Neuronal stem cell (in vitro differentiated cells): ENCODE data around the gene ISOC2.
A peak's percentile ranks its signal among the peaks of the same experiment; 100 is the strongest.

Experiments used
- DNase-seq: peaks from one replicate; pipeline ENCODE4 v3.0.0-alpha.2; 2013; ENCODE audit warnings: low spot score
- H2AFZ ChIP-seq: one replicate; pipeline ENCODE4 v1.6.1; 2013; ENCODE audit warnings: mild to moderate bottlenecking, low read length, inconsistent platforms
- H2AK5ac ChIP-seq: 2 replicates; pipeline ENCODE4 v1.6.1; 2013; ENCODE audit warnings: low read depth, mild to moderate bottlenecking, inconsistent platforms, low read length, moderate library complexity, mixed read lengths
- H2BK120ac ChIP-seq: 2 replicates; pipeline ENCODE4 v1.6.1; 2013; ENCODE audit warnings: low read depth, mild to moderate bottlenecking, inconsistent platforms, low read length, moderate library complexity, mixed read lengths
- H2BK12ac ChIP-seq: one replicate; pipeline ENCODE4 v1.6.1; 2013; ENCODE audit warnings: low read length, inconsistent platforms
- H2BK15ac ChIP-seq: 2 replicates; pipeline ENCODE4 v1.6.1; 2013; ENCODE audit warnings: mild to moderate bottlenecking, low read length, inconsistent platforms, mixed read lengths
- H2BK5ac ChIP-seq: one replicate; pipeline ENCODE4 v1.6.1; 2013; ENCODE audit warnings: inconsistent platforms, mild to moderate bottlenecking, low read length, moderate library complexity
- H3K14ac ChIP-seq: one replicate; pipeline ENCODE4 v1.6.1; 2013; ENCODE audit warnings: low read length, inconsistent platforms
- H3K18ac ChIP-seq: 2 replicates; pipeline ENCODE4 v1.6.1; 2013; ENCODE audit warnings: low read length, inconsistent platforms
- H3K23ac ChIP-seq: 2 replicates; pipeline ENCODE4 v1.6.1; 2013; ENCODE audit warnings: low read depth, mild to moderate bottlenecking, mixed read lengths, low read length, inconsistent platforms; ENCODE audit not compliant: poor library complexity
- H3K27ac ChIP-seq: replicated peaks from 3 replicates; pipeline ENCODE4 v1.5.1; 2013; ENCODE audit warnings: low read length, inconsistent platforms
- H3K27me3 ChIP-seq, 3 experiments: 2 replicates each; pipeline ENCODE4 v1.6.1; 2013; ENCODE audit warnings: low read length in 3 of 3, mild to moderate bottlenecking in 2 of 3, inconsistent platforms in 1 of 3, low read depth in 1 of 3, mixed read lengths in 1 of 3, moderate library complexity in 1 of 3; ENCODE audit not compliant: control insufficient read depth in 3 of 3, insufficient read depth in 3 of 3
- H3K36me3 ChIP-seq, 2 donors: replicated peaks in 1 of 2; 2 replicates each; pipeline ENCODE4 v1.6.1; 2013; ENCODE audit warnings: low read length in 2 of 2; ENCODE audit not compliant: control insufficient read depth in 2 of 2, insufficient read depth in 2 of 2
- H3K4ac ChIP-seq: 2 replicates; pipeline ENCODE4 v1.6.1; 2013; ENCODE audit warnings: inconsistent platforms, mild to moderate bottlenecking, low read length, moderate library complexity
- H3K4me1 ChIP-seq, 2 donors: 1 replicate in 1 of 2; 2 replicates in 1 of 2; pipeline ENCODE4 v1.6.1; 2013; ENCODE audit warnings: low read length in 2 of 2, low read depth in 1 of 2; ENCODE audit not compliant: control insufficient read depth in 2 of 2, insufficient read depth in 1 of 2
- H3K4me2 ChIP-seq: one replicate; pipeline ENCODE4 v1.6.1; 2013; ENCODE audit warnings: mild to moderate bottlenecking, low read length, inconsistent platforms; ENCODE audit not compliant: insufficient read depth, poor library complexity, severe bottlenecking
- H3K4me3 ChIP-seq, 2 donors: 2 replicates each; pipeline ENCODE4 v1.5.1; 2013; ENCODE audit warnings: low read length in 2 of 2, mild to moderate bottlenecking in 2 of 2, inconsistent platforms in 1 of 2, moderate library complexity in 1 of 2
- H3K79me1 ChIP-seq: one replicate; pipeline ENCODE4 v1.6.1; 2013; ENCODE audit warnings: low read depth, mild to moderate bottlenecking, inconsistent platforms, low read length, moderate library complexity
- H3K9ac ChIP-seq: one replicate; pipeline ENCODE4 v1.6.1; 2013; ENCODE audit warnings: mild to moderate bottlenecking, low read depth, low read length, inconsistent platforms; ENCODE audit not compliant: poor library complexity
- H3K9me3 ChIP-seq, 2 donors: replicated peaks in 1 of 2; 2 replicates each; pipeline versions ENCODE3 to v1.6.1; 2013; ENCODE audit warnings: low read length in 2 of 2, mild to moderate bottlenecking in 2 of 2, inconsistent platforms in 1 of 2, low read depth in 1 of 2, mixed read lengths in 1 of 2, moderate library complexity in 1 of 2; ENCODE audit not compliant: control insufficient read depth in 2 of 2, insufficient read depth in 1 of 2
- H4K8ac ChIP-seq: one replicate; pipeline ENCODE4 v1.6.1; 2013; ENCODE audit warnings: low read depth, mild to moderate bottlenecking, inconsistent platforms, low read length, moderate library complexity
- H4K91ac ChIP-seq: one replicate; pipeline ENCODE4 v1.6.1; 2013; ENCODE audit warnings: low read length, low read depth, mild to moderate bottlenecking, inconsistent platforms; ENCODE audit not compliant: poor library complexity
- WGBS, 2 donors: extraction: QIAGEN DNeasy Blood & Tissue Kit; methylation state at CpG; one replicate each; pipeline ENCODE4 v1.1.7; 2013; ENCODE audit warnings: missing lambda C conversion rate in 2 of 2, mixed read lengths in 1 of 2; ENCODE audit not compliant: insufficient read length in 2 of 2, insufficient replicate concordance in 1 of 2; ENCODE audit errors: extremely low coverage in 2 of 2; 5-methylcytosine and 5-hydroxymethylcytosine counted together

ISOC2 gene

GRCh38 chr19:55478364-55478763 lies 16.9 kb upstream of the ISOC2 start:
- Histone ChIP-seq H2BK15ac (no peak overlapping the region), H3K4me1 (peaks cover 8 to 26% of the 10 kb centered on the region in 2 donors), H3K14ac (no peak overlapping the region), H2AK5ac (peak overlapping the region; percentile 67), H2BK120ac (no peak overlapping the region), H2BK5ac (no peak overlapping the region), H3K27ac (no peak overlapping the region), H4K8ac (no peak overlapping the region), H4K91ac (peak overlapping the region; percentile 46), H3K36me3 (peaks cover 4 to 8% of the 10 kb centered on the region in 2 donors), H3K79me1 (peaks cover 9% of the 10 kb centered on the region), H3K4me3 (no peak overlapping the region), H3K4ac (peak overlapping the region; percentile 85), H3K9me3 (no peaks in the 10 kb centered on the region), H3K9ac (peak overlapping the region; percentile 22), H3K4me2 (no peak overlapping the region), H2AFZ (no peak overlapping the region), H3K23ac (no peak overlapping the region), H2BK12ac (no peak overlapping the region), H3K18ac (no peak overlapping the region), H3K27me3 (no peaks in the 10 kb centered on the region)
- WGBS, 2 donors, result no CpG with 5 or more reads among the region's 12 CpGs
- DNase-seq, result no peak

GRCh38 chr19:55477905-55478304 lies 16.5 kb upstream of the ISOC2 start:
- no peak overlapping the region for H3K23ac ChIP-seq
- peaks cover 9% of the 10 kb centered on the region for H3K79me1 ChIP-seq
- H3K9ac ChIP-seq, result no peak overlapping the region
- no peak for DNase-seq
- H3K36me3 ChIP-seq, result peaks cover 4 to 8% of the 10 kb centered on the region in 2 donors
- H3K4me1 ChIP-seq, result peaks cover 11 to 31% of the 10 kb centered on the region in 2 donors
- H2BK120ac ChIP-seq, result no peak overlapping the region
- no peak overlapping the region for H2BK5ac ChIP-seq
- no peak overlapping the region for H3K27ac ChIP-seq
- H3K4ac ChIP-seq, result no peak overlapping the region
- H2AFZ ChIP-seq, result no peak overlapping the region
- H2AK5ac ChIP-seq, result no peak overlapping the region
- peak overlapping the region in 1 of 2 donors; percentile 71 for H3K4me3 ChIP-seq
- H2BK12ac ChIP-seq, result no peak overlapping the region
- H3K14ac ChIP-seq, result no peak overlapping the region
- H2BK15ac ChIP-seq, result no peak overlapping the region
- no peak overlapping the region for H4K8ac ChIP-seq
- H4K91ac ChIP-seq, result no peak overlapping the region
- no peak overlapping the region for H3K4me2 ChIP-seq
- 100% methylated on average over 1 of the region's 13 CpGs; no CpG with 5 or more reads in 1 of the 2 donors for WGBS, 2 donors
- no peaks in the 10 kb centered on the region for H3K9me3 ChIP-seq
- no peak overlapping the region for H3K18ac ChIP-seq
- H3K27me3 ChIP-seq, result no peaks in the 10 kb centered on the region

- Histone ChIP-seq H3K27me3 (no peaks in the 10 kb centered on the region), H3K23ac (no peak within 1 kb of the TSS), H3K4me1 (peaks cover 11 to 27% of the 10 kb centered on the region in 2 donors), H2BK5ac (peak within 1 kb of the TSS; percentile 33), H3K36me3 (peaks cover 0 to 5% of the 10 kb centered on the region in 2 donors), H2BK15ac (peak within 1 kb of the TSS; percentile 65), H4K91ac (no peak within 1 kb of the TSS), H3K4ac (no peak within 1 kb of the TSS), H3K4me2 (peak within 1 kb of the TSS; percentile 71), H3K27ac (peak within 1 kb of the TSS; percentile 89), H3K79me1 (peaks cover 5% of the 10 kb centered on the region), H3K9ac (peak within 1 kb of the TSS; percentile 85), H3K18ac (peak within 1 kb of the TSS; percentile 86), H2BK120ac (no peak within 1 kb of the TSS), H2AK5ac (peak within 1 kb of the TSS; percentile 96), H2BK12ac (no peak within 1 kb of the TSS), H3K9me3 (no peaks in the 10 kb centered on the region), H4K8ac (peak within 1 kb of the TSS; percentile 96), H3K4me3 (peak within 1 kb of the TSS; percentile 71 to 76), H2AFZ (peak within 1 kb of the TSS; percentile 92), H3K14ac (no peak within 1 kb of the TSS)
- DNase-seq, result peak; percentile 97
- WGBS, 2 donors, result no CpG with 5 or more reads among the region's 61 CpGs
Observed at GRCh38 chr19:55476100-55476775, 14.8 kb upstream of the ISOC2 start, which contains the start of gene ZNF628. Gene ZNF628 (plus strand): TSS chr19:55476617. CDS start chr19:55479911, 3,294 bp downstream.
